Measurements from ENCODE around the gene SELENOI.

Gene SELENOI

DNA sequence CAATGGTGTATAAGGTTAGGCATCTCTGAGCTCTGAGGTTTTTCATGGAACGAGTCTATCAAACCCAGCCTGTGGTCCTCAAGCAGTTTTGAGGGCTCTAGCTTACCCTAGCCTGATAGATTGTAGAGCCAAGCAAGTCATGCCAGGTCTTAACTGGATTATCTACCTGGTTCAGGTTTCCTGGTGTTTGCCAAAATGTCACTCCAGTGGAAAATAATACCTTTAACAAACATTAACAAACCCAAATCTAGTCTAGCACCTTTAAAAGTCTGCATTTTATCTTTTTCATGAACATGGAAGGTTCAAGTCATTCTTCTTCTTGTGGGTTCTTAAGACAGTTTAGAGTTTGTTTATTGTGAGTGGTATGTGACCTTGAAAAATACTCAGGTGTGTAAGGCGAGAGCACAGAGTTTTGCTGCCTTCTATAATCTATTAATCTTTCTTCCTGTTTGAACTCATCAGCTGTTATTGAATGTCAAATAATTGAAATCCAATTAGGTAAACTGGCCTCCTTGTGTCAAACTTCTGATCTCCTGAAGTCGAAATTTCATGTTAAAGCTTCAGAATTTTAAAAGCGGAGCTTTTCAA is 14.0 kb downstream of the SELENOI start:
- TF ChIP-seq, protein P1, sequence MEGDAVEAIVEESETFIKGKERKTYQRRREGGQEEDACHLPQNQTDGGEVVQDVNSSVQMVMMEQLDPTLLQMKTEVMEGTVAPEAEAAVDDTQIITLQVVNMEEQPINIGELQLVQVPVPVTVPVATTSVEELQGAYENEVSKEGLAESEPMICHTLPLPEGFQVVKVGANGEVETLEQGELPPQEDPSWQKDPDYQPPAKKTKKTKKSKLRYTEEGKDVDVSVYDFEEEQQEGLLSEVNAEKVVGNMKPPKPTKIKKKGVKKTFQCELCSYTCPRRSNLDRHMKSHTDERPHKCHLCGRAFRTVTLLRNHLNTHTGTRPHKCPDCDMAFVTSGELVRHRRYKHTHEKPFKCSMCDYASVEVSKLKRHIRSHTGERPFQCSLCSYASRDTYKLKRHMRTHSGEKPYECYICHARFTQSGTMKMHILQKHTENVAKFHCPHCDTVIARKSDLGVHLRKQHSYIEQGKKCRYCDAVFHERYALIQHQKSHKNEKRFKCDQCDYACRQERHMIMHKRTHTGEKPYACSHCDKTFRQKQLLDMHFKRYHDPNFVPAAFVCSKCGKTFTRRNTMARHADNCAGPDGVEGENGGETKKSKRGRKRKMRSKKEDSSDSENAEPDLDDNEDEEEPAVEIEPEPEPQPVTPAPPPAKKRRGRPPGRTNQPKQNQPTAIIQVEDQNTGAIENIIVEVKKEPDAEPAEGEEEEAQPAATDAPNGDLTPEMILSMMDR (IDR thresholded peaks at IDR 0.05), result no peak

DNA sequence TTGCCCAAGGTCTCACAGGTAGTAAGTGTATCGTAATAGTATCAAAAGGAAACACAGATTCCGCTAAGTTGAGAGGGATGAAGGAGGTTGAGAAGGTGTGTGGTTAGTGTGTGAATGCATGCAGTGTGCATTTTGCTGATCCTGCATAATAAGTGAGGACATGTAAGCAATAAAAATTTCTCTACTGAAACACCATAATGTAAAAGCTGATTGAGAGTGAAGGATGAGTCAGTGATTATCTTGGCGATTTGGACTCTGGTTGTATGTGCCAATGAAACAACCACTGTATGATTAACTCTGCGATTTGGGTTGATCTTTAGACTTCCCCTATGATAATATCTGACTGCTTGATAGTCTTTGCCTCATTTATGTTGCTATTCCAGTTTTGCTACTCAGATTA is 17.4 kb downstream of the SELENOI start:
- TF ChIP-seq, protein P1 (IDR thresholded peaks at IDR 0.05), result no peak

DNA sequence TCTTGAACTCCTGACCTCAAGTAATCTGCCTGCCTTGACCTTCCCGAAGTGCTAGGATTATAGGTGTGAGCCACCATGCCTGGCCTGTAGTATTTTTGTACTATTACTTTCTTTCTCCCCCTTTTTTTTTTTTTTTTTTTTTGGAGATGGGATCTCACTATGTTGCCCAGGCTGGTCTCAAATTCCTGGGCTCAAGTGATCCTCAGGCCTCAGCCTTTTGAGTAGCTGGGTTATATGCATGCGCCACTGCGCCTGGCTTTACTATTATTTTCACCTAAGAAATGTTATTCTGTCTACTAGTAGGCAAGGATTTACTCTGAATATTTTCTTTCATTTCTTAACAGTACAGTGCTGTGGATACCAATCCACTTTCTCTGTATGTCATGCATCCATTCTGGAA is 18.0 kb downstream of the SELENOI start:
- TF ChIP-seq, protein P1 (IDR thresholded peaks at IDR 0.05), result no peak

GRCh38 chr2:26364669-26365068 is 18.7 kb downstream of the SELENOI start:
- TF ChIP-seq, protein P1 (IDR thresholded peaks at IDR 0.05), result no peak

DNA sequence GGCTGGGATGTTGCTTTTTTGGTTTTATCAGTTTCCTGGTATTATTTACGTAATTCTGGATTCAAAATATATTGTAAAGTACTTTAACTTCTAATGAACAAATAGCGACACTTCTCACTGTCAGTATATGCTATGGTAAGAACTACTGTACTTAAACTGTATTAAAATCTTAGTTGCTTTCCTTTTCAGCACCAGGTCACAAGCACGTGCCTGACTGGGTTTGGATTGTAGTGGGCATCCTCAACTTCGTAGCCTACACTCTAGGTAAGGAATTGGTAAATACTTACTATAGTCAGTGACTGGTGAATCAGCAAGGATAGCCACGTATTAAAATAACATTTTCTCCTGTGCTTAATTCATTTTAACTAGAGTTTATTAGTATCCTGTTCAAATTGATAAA is 21.0 kb downstream of the SELENOI start:
- TF ChIP-seq, protein P1 (IDR thresholded peaks at IDR 0.05), result no peak

DNA sequence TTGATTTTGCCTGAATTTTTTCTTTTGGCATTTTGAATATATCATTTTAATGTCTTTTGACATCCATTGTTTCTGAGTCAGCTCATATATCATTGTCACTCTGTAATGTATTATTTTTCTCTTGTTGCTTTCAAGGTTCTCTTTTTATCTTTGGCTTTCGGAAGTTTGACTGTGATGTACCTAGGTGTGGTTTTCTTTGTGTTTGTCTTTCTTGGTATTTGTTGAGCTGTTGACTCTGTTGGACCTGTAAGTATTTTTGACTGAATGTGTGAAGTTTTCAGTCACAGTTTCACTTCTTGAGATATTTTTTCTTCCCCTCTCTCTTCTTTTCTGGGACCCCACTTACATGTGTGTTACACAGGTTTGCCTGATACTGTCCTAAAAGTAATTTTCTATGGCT is 30.9 kb downstream of the SELENOI start:
- TF ChIP-seq, protein P1 (IDR thresholded peaks at IDR 0.05), result no peak

DNA sequence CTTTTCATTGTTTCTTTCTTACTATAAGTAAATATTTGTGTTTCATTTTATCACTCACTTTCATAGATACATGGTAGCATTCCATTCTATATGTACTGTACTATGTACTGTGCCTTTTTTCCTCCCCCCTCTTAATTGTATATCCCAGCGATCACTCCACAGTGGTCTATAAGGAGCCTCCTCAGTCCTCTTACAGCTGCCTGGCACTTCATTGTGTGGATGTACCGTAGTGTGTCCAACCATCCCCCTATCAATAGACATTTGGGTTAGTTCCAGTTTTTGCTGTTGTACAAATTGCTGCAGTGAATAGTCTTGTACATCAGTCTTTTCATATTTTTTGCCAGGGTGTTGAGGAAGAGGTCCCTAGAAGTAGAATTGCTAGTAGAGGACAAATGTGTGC is 34.3 kb downstream of the SELENOI start:
- TF ChIP-seq, protein P1 (IDR thresholded peaks at IDR 0.05), result no peak

GRCh38 chr2:26382564-26382963 is 36.6 kb downstream of the SELENOI start:
- TF ChIP-seq, protein P1 (IDR thresholded peaks at IDR 0.05), result no peak

Data from LNCAP (cell line).